RKO (cell line): ENCODE results near the gene KRT31.
"Not testable (repeated sequence)": the region's sequence is repeated elsewhere in the genome, so short reads cannot be mapped to it uniquely, and the experiment has no call there.

Experiments
- DNase-seq: peaks from one replicate; pipeline ENCODE4 v3.0.0-alpha.2; 2016; ENCODE audit warnings: low spot score

The KRT31 gene

DNA sequence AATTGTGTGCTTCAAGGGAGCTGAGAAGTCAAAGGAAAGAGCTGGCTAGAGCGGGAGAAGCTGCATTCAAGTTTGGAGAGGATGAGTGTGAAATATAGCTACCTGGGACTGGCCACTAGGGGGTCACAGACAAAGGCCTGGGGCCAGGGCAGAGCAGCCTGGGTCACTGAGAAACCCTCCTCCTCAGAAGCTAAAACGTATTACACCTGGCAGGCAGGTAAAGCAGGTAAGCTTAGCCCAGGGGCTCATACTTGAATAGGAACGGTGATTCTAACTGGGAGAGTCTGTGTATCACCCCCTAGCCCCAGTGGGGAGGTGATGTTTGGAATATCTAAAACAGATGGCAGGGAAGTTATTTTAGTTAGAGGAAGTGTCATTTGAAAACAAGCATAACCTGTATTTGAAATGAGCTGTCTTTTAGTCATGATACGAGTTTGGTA is 20.2 kb upstream of the KRT31 start:
- DNase-seq = no peak

- no peak for DNase-seq
Observed at GRCh38 chr17:41417127-41417526, 19.7 kb upstream of the KRT31 start.

GRCh38 chr17:41416479-41416878 is 19.1 kb upstream of the KRT31 start:
- no peak for DNase-seq

GRCh38 chr17:41415833-41416335 is 18.5 kb upstream of the KRT31 start:
- DNase-seq = no peak

DNA sequence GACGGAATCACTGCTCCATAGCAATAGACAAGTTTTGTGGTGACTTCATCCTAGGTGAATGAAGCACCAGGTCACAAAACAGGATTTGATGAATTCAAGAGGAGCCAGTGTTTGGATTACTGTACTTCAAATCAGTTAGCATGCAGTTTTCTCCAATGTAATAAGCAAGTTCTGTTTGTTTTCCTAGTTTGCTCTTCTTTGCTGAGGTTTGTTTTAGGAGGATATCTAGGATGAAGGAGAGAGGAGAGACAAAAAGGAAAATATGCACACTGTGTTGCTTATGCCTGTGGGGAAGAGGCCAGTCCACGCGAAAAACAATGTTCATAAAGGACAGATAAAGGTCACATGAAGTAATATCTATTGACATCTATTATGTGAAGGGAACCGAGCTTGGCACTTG is 18.0 kb upstream of the KRT31 start:
- no peak for DNase-seq

DNA sequence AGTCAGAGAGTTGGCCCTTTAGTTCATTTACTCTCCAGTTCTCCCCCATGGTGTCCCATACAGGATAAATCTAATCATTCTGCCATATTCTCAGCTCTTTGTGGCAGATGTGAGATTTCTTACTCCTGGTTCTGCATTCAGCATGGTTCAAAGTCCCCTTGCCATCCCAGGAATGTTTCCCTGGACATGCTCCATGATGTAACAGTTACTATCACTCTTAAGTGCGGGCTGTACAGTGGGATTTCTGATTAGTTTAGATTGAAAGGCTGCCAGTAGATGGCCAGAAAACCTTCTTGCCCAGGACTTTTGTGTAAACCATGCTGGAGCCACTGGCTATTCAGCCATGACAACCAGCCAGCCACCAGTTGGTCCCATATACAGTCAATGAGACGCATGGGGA is 16.6 kb upstream of the KRT31 start:
- no peak for DNase-seq

GRCh38 chr17:41413353-41413957 is 16.0 kb upstream of the KRT31 start:
- no peak for DNase-seq

- DNase-seq = no peak
Observed at GRCh38 chr17:41411072-41411840, 13.8 kb upstream of the KRT31 start.

- DNase-seq = no peak
Observed at GRCh38 chr17:41407226-41407625, 9.8 kb upstream of the KRT31 start.

GRCh38 chr17:41406205-41406604 is 8.8 kb upstream of the KRT31 start:
- no peak for DNase-seq

DNA sequence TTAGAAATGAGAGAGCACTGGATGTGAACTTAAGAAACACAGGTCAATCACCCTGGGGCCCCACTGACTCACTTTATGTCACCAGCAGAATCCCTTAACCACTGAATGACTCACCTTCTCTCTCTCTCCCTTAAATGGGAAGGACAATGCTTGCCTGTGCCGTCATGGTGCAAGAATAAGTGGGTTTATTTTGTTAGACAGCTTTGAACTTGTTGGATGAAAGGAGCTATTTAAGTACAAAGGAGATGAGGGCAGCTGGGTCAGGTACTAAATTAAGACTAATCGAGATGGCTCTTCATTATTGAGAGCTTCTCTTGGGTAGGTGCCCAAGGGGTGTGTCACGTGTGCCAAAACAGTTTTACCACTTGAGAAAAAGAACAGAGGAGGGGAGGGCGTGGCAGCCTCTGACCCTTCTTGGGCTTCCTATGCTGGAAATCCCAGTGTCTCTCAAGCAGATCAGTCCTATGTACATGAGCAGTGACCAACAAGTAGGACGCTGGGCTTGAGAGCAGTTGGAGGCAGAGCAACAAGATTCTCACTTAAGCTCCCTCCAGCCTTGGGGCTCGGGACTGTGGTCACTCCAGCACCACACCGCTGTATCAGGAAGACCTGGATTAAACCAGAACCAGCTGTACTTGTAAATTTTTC is 6.7 kb upstream of the KRT31 start:
- peak; percentile 88 for DNase-seq

GRCh38 chr17:41403404-41404023 is 6.1 kb upstream of the KRT31 start:
- no peak for DNase-seq

DNA sequence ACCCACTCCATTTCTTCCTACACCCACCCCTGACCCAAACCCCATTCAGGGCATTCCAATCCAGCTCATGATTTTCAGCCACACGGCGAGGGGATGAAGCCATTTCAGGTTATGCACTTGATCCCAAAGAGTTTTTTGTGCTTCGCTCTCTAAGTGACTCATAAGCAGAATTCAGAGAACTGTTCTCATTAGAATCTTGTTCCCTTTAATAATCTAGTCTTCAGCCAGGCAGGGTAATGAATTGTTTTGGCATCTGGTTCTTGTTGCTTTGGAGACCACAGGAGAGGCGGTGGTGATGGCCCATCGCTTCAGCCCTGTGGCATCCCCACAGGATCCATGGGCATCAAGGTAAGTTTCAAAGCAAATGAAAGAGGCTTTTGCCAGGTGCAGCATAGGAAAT is 4.8 kb upstream of the KRT31 start:
- DNase-seq = no peak

DNA sequence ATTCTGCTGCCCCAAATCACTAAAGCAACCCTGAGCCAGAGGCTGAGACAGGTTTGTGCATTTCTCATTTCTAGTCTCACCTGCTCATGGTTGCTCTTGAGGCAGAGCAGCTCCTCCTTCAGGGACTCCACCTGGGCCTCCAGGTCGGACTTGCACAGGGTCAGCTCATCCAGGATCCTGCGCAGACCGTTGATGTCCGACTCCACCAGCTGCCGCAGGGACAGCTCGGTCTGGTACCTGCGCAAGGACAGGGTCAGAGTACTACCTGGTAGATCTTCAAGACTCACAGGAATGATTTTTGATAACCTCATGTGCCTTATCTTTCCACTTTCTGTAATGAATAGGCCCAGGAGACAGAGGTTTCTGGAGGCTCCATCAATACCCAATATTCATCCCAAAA is 1.1 kb downstream of the KRT31 start:
- no peak for DNase-seq

DNA sequence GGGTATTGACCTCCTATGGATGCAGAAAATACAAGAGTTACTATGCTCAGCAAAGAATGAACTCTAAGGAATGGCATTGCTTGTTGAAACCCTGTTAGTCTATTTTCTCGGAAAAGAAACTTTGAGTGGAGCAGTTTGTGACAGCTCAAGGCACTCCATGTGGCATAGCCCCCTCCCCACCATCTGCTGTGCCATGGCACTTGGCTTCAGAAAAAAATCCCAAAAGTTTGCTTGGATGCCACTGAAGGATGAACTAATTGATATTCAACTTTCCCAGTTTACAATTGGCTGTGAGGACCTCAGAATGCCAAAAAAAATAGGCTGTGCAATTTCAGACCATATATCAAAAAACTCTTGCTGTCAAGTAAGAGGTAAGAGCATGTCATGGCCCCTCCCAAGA is 1.8 kb downstream of the KRT31 start:
- DNase-seq = no peak

DNA sequence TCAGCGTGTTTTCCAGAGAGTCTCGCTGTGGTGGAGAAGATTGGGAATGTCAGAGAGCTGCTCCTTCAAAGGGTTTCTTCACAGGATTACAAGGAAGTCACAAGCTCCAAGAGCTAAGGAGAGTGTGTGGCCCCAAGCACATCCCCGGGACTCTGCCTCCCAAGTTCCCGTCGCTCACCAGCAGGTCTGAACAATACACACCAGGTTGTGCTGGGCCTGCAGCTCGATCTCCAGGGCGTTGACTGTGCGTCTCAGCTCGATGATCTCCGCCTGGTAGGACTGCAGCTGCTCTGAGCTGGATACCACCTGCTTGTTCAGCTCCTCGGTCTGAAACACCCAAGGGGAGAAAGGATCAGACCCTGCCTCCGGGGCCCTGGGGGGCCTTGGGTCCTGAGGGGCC is 2.4 kb downstream of the KRT31 start:
- DNase-seq = not testable (repeated sequence)

DNA sequence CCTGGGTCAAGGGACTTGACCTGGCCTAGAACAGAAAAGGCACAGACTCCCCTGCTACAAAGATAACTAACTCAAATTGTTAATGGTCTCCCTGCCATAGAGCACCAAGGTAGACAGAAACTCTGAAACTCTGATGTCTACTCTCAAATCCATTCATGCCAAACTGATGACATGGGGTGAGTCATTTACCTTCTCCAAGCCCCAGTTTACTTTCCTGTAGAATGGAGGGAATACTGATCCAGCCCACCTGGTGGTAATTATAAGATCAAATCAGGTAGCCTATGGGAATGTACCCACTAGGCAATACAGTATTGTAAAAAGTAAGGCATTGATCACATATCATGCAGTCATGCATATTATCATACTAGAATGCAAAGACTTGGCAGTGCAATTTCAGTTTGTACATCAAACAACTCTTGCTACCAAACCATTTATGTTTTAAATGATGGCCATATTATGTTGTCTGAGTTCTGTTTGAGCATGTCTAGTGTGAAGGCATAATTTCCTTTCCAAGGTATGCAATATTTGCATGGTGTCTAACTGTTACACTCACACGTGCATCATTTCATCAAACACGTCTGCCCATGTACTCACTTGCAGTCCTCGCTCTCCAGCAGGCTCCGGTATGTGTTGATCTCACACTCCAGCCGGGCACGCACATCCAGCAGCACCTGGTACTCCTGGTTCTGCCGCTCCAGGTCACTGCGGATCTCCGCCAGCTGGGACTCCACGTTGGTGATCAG is 3.0 kb downstream of the KRT31 start:
- no peak for DNase-seq

- no peak for DNase-seq
Observed at GRCh38 chr17:41393826-41394225, 3.6 kb downstream of the KRT31 start.

DNA sequence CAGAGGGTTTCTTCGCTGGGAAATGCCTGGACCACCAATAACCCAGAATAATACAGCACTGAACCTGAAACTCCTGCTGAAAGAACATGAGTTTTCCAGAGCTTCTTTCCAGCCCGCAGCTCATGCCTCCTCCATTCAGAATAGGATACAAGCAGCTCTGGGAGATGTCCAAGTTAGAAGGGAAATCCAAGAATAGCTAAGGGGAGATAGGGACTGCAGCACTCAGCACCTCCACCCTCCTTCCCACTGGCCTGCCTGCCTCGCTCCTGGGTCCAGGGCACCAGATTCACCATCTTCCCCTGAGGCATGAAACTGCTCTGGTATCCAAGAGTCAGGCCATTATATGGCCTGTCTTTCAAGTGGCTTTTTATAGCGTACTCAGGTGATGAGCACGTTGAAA is 4.1 kb downstream of the KRT31 start:
- DNase-seq = no peak

- no peak for DNase-seq
Observed at GRCh38 chr17:41392278-41392677, 5.1 kb downstream of the KRT31 start.

DNA sequence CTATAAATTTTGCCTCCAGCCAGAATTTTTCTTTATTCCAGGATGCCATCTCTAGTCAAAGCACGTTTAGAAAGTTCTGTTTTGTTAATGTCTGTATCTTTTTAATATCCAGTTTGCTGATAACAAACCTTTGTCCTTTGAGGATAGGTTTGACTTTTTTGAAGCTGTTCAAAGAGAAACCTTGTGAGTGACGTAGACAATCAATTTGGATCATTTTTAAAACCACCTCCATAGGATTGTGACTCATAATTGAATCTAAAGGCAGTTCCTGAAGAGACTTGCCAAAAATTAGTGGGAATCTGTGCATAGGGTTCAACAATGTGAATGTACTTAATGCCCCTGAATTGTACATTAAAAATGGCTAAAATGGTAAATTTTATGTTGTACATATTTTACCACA is 5.9 kb downstream of the KRT31 start:
- no peak for DNase-seq

DNA sequence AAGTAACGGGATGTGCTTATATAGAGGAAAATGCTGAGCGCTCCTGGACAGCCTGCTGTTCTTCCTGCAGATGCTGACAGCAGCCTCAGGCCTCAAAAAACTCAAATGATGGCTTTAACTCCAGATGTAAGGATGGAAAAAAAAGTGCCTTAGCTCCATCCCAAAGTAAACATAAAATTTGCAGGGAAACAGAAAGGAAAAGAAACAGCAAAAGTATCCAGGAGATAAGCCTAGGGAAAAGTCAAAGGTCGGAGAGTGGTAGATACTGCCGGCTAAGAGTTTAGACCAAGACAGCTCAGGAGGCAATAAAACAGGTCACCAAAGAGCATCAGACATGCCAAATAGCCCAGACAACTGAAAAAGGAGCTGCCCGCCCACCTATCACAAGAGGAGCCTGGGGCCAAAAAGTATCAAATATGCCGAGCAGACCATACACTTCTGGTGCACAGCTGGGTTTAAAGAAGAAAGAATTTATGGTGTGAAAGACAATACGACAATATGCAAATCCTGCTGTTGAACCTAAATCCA is 6.9 kb downstream of the KRT31 start:
- no peak for DNase-seq
